ENCODE measurements around the gene DNMT1.
"Not testable (repeated sequence)": the region's sequence is repeated elsewhere in the genome, so short reads cannot be mapped to it uniquely, and the experiment has no call there.

The DNMT1 gene

GRCh38 chr19:10182847-10183246, 11.9 kb downstream of the DNMT1 start:
- DNase-seq (ENCODE audit: low read depth), result no peak
- no peak for TF ChIP-seq CTCF (conservative IDR thresholded peaks at IDR 0.05; ENCODE audit: low read depth, low read length)
- no peak overlapping the region for H3K4me3 ChIP-seq (ENCODE audit: low read depth, low read length)

GRCh38 chr19:10182076-10182475, 12.7 kb downstream of the DNMT1 start:
- no peak for DNase-seq (ENCODE audit: low read depth)
- H3K4me3 ChIP-seq (ENCODE audit: low read depth, low read length), result no peak overlapping the region
- TF ChIP-seq CTCF (conservative IDR thresholded peaks at IDR 0.05; ENCODE audit: low read depth, low read length), result no peak

- no peak for TF ChIP-seq CTCF (conservative IDR thresholded peaks at IDR 0.05; ENCODE audit: low read depth, low read length)
- no peak for DNase-seq (ENCODE audit: low read depth)
- H3K4me3 ChIP-seq (ENCODE audit: low read depth, low read length), result no peak overlapping the region
Measured at GRCh38 chr19:10180459-10180858, 14.3 kb downstream of the DNMT1 start.

GRCh38 chr19:10180024-10180423, 14.7 kb downstream of the DNMT1 start:
- not testable (repeated sequence) for H3K4me3 ChIP-seq (ENCODE audit: low read depth, low read length)

GRCh38 chr19:10173527-10173926, 21.2 kb downstream of the DNMT1 start:
- TF ChIP-seq CTCF (conservative IDR thresholded peaks at IDR 0.05; ENCODE audit: low read depth, low read length), result no peak
- no peak overlapping the region for H3K4me3 ChIP-seq (ENCODE audit: low read depth, low read length)
- peak; percentile 45 for DNase-seq (ENCODE audit: low read depth)

More at GRCh38 chr19:10180024-10180423, 14.7 kb downstream of the DNMT1 start:
- not testable (repeated sequence) for DNase-seq (ENCODE audit: low read depth)

GRCh38 chr19:10168386-10168948, 26.3 kb downstream of the DNMT1 start:
- TF ChIP-seq CTCF (conservative IDR thresholded peaks at IDR 0.05; ENCODE audit: low read depth, low read length), result no peak
- no peak for DNase-seq (ENCODE audit: low read depth)
- H3K4me3 ChIP-seq (ENCODE audit: low read depth, low read length), result no peak overlapping the region

GRCh38 chr19:10167459-10167858, 27.3 kb downstream of the DNMT1 start:
- no peak for TF ChIP-seq CTCF (conservative IDR thresholded peaks at IDR 0.05; ENCODE audit: low read depth, low read length)
- H3K4me3 ChIP-seq (ENCODE audit: low read depth, low read length), result no peak overlapping the region
- DNase-seq (ENCODE audit: low read depth), result no peak

- not testable (repeated sequence) for H3K4me3 ChIP-seq (ENCODE audit: low read depth, low read length); DNase-seq (ENCODE audit: low read depth)
Measured at GRCh38 chr19:10166501-10166900, 28.3 kb downstream of the DNMT1 start.
